ENCODE data around the gene RXRG. TPM values are rescaled to one million over a fixed set of nuclear protein-coding genes. Genes with fewer than 3 reads are reported as not detected.

Gene RXRG
- total RNA-seq, 4 donors from 2014 or later = 0.13 to 4.0 (median 0.84) TPM

- no peak for TF ChIP-seq CTCF (IDR thresholded peaks at IDR 0.05)
- Histone ChIP-seq H3K27me3 (peaks cover 47% of the 10 kb centered on the region), H3K4me3 (replicated peaks in 1 of 3) (no peak overlapping the region), H3K27ac (no peak overlapping the region), H3K9me3 (no peaks in the 10 kb centered on the region), H3K4me1 (peaks cover 16 to 31% of the 10 kb centered on the region in 2 donors), H3K36me3 (no peaks in the 10 kb centered on the region)
- WGBS, 2 donors = 21 to 35% methylated on average over 16 to 41 of the region's 59 CpGs
- no peak for DNase-seq
- intact Hi-C loops (cut with DNase I) = no loop called here
These were observed 92.3 kb downstream of the RXRG start for GRCh38 chr1:165352442-165353293.

DNA sequence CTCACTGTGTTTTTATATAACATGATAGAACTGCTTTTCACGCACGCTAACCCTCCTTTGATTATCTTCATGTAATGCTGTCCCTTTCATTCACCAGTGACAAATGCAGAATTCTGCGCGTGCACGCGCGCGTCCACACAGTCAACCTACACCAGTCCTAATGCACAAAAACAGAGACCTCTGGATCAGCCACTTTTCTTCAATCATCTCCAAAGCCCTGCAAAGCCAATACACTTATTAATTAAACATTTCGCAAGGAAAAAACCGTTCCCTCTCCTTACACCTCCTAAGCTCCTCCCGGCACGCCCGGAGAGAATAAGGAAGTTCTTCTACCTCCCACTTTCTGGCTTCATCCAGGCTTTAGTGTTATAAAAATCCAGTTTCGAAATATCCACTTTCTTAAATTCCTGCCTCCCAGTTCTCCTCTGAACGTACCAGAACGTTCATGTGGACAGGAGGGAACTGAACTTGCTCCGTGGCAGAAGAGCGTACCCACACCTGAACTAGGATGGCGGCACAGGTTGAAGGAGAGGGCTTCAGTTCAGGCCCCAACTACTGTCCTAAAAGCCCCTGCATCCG, 93.0 kb downstream of the RXRG start:
- Histone ChIP-seq H3K9me3 (no peaks in the 10 kb centered on the region), H3K36me3 (no peaks in the 10 kb centered on the region), H3K27ac (no peak overlapping the region), H3K4me1 (peaks cover 16 to 31% of the 10 kb centered on the region in 2 donors), H3K4me3 (replicated peaks in 1 of 3) (no peak overlapping the region), H3K27me3 (peaks cover 47% of the 10 kb centered on the region)
- WGBS, 2 donors = 13 to 21% methylated on average over 20 of the region's 20 CpGs
- DNase-seq = no peak
- no peak for TF ChIP-seq CTCF (IDR thresholded peaks at IDR 0.05)
- TF ChIP-seq POLR2A (IDR thresholded peaks at IDR 0.05) = no peak
- intact Hi-C loops (cut with DNase I) = no loop called here

Other genes starting within 250 kb of the RXRG start
- gene LMX1A, start 88.4 kb downstream of the RXRG start, total RNA-seq = under 1 TPM in 2 of 4 donors, not detected in 2; 0.29 to 0.33 TPM
- under 1 TPM in 1 of 4 donors, not detected in 3; 0.27 TPM for gene LRRC52, start 98.9 kb upstream of the RXRG start, total RNA-seq
- 100 to 1,000 TPM; 146 to 366 (median 307) TPM for gene MGST3, start 186.1 kb upstream of the RXRG start, total RNA-seq

All from thyroid gland (tissue), 4 donors.